Transverse colon (tissue), 4 donors: ENCODE measurements around the gene OCA2. TPM values are rescaled to one million over a fixed set of nuclear protein-coding genes. Genes with fewer than 3 reads are reported as not detected.
"Not testable (repeated sequence)": the region's sequence is repeated elsewhere in the genome, so short reads cannot be mapped to it uniquely, and the experiment has no call there.

ENCODE experiments used
- DNase-seq: peaks from one replicate; pipeline ENCODE4 v3.0.0-alpha.2; 2019
- H3K27ac ChIP-seq, 4 donors: fragments of 200-600 bp; sonication (generic); 2 replicates each; pipeline ENCODE4 v1.5.1; 2016 to 2018; ENCODE audit warnings: inconsistent platforms in 4 of 4
- H3K27me3 ChIP-seq: fragments of 200-600 bp; sonication (generic); 2 replicates; pipeline ENCODE4 v1.5.1; 2017; ENCODE audit warnings: inconsistent platforms
- H3K36me3 ChIP-seq, 4 donors: fragments of 200-600 bp; sonication (generic); 2 replicates each; pipeline ENCODE4 v1.5.1; 2017 to 2019; ENCODE audit warnings: inconsistent platforms in 4 of 4
- H3K4me1 ChIP-seq, 4 donors: fragments of 200-600 bp; sonication (generic); 2 replicates each; pipeline ENCODE4 v1.5.1; 2017 to 2020; ENCODE audit warnings: inconsistent platforms in 4 of 4
- H3K4me3 ChIP-seq, 4 donors: fragments of 200-600 bp; sonication (generic); 1 replicate in 1 of 4; 2 replicates in 3 of 4; pipeline versions ENCODE4 v1.5.1 to v1.6.1; 2017 to 2019; ENCODE audit warnings: inconsistent platforms in 4 of 4
- H3K9me3 ChIP-seq, 2 donors: fragments of 200-600 bp; sonication (generic); 2 replicates each; pipeline ENCODE4 v1.5.1; 2017 to 2019; ENCODE audit warnings: inconsistent platforms in 2 of 2
- CTCF ChIP-seq, 5 experiments: fragments of 200-600 bp in 3 of 5; fragments of 450-650 bp in 2 of 5; sonication (generic) in 3 of 5; IDR thresholded peaks; 1 replicate in 2 of 5; 2 replicates in 3 of 5; pipeline ENCODE4 v1.5.1; 2016 to 2017; ENCODE audit warnings: antibody characterized with exemption in 5 of 5, inconsistent platforms in 3 of 5, mild to moderate bottlenecking in 2 of 5, moderate library complexity in 1 of 5
- EP300 ChIP-seq: sonication (generic); formaldehyde crosslinking; IDR thresholded peaks from one replicate; pipeline ENCODE4 v1.6.1; 2017; ENCODE audit warnings: antibody characterized with exemption, low read depth
- POLR2A ChIP-seq: fragments of 450-650 bp; IDR thresholded peaks from one replicate; pipeline ENCODE4 v1.6.1; 2016; ENCODE audit warnings: antibody characterized with exemption, mild to moderate bottlenecking, moderate library complexity
- POLR2AphosphoS5 ChIP-seq, 3 donors: sonication (generic); formaldehyde crosslinking; IDR thresholded peaks; one replicate each; pipeline ENCODE4 v1.6.1; 2016; ENCODE audit warnings: antibody characterized with exemption in 3 of 3
- WGBS, 2 donors: methylation state at CpG; one replicate each; pipeline ENCODE4 v1.1.5; 2018; ENCODE audit warnings: low coverage in 1 of 2; 5-methylcytosine and 5-hydroxymethylcytosine counted together
- in situ Hi-C, 4 donors: fragments of 200-750 bp; cut with MboI; loops; one replicate each; pipeline versions ENCODE4 v1.15.0 to v1.15.1; 2017; ENCODE audit warnings: low sequenced_read_pairs in 3 of 4, low pct_ligation_motif_present in 1 of 4, low pct_unique_long_range_greater_than_20kb in 1 of 4
- intact Hi-C: fragments of 100-400 bp; cut with DNase I; formaldehyde crosslinking; loops from one replicate; pipeline ENCODE4 v1.15.1; 2023; ENCODE audit warnings: low total_unique reads
- total RNA-seq, 4 donors: library from RNA; depleted of rRNA; stranded (reverse); fragments of >200 nt; gene quantifications; one replicate each; pipeline ENCODE4 v1.1.0, GENCODE V29; 2016

The OCA2 gene
- total RNA-seq, 4 donors from 2014 or later, result 1.4 to 1.9 TPM; not detected in 2

- TF ChIP-seq CTCF (IDR thresholded peaks at IDR 0.05), result no peak
- no peak for TF ChIP-seq EP300
- TF ChIP-seq POLR2AphosphoS5 (IDR thresholded peaks at IDR 0.05), result no peak
- TF ChIP-seq POLR2A, result no peak
- 89 to 100% methylated on average over 1 to 28 of the region's 28 CpGs for WGBS, 2 donors
- Histone ChIP-seq H3K27ac (no peak overlapping the region), H3K4me1 (no peaks in the 10 kb centered on the region), H3K4me3 (no peak overlapping the region), H3K27me3 (no peaks in the 10 kb centered on the region), H3K9me3 (no peaks in the 10 kb centered on the region), H3K36me3 (peaks cover 0 to 30% (median 0%) of the 10 kb centered on the region in 4 donors)
- intact Hi-C loops (no loop called here), in situ Hi-C loops (loop anchor here in 1 of 4 donors (10.0 kb wide), 1 partner anchor 97 kb away; no protein-coding TSS in a partner anchor)
- DNase-seq, result no peak
These were observed 23.2 kb upstream of the OCA2 start for GRCh38 chr15:28122038-28122949.

GRCh38 chr15:28121577-28121976 lies 22.5 kb upstream of the OCA2 start:
- H3K36me3 ChIP-seq, result peaks cover 0 to 33% (median 0%) of the 10 kb centered on the region in 4 donors
- 97 to 100% methylated on average over 1 to 13 of the region's 16 CpGs for WGBS, 2 donors
- H3K27me3 ChIP-seq, H3K4me1 ChIP-seq, DNase-seq, H3K9me3 ChIP-seq, intact Hi-C loops, H3K27ac ChIP-seq, H3K4me3 ChIP-seq: not testable (repeated sequence)
- in situ Hi-C loops, result loop anchor here in 1 of 4 donors (10.0 kb wide), 1 partner anchor 97 kb away; no protein-coding TSS in a partner anchor

- Histone ChIP-seq H3K27ac (no peak overlapping the region), H3K9me3 (no peaks in the 10 kb centered on the region), H3K4me1 (no peaks in the 10 kb centered on the region), H3K36me3 (peaks cover 0 to 46% (median 0%) of the 10 kb centered on the region in 4 donors), H3K4me3 (no peak overlapping the region), H3K27me3 (no peaks in the 10 kb centered on the region)
- in situ Hi-C loops, result loop anchor here in 1 of 4 donors (10.0 kb wide), 1 partner anchor 95 kb away; no protein-coding TSS in a partner anchor
- WGBS, 2 donors, result 48 to 67% methylated on average over 4 of the region's 4 CpGs
- no peak for DNase-seq
- intact Hi-C loops, result no loop called here
- no peak for TF ChIP-seq POLR2A
- no peak for TF ChIP-seq CTCF (IDR thresholded peaks at IDR 0.05)
- no peak for TF ChIP-seq POLR2AphosphoS5 (IDR thresholded peaks at IDR 0.05)
- TF ChIP-seq EP300, result no peak
These were observed 21.2 kb upstream of the OCA2 start for GRCh38 chr15:28120359-28120640.

- WGBS, 2 donors, result 93% methylated on average over 10 of the region's 10 CpGs; no CpG with 5 or more reads in 1 of the 2 donors
- peaks cover 0 to 59% (median under 1%) of the 10 kb centered on the region in 4 donors for H3K36me3 ChIP-seq
- no peaks in the 10 kb centered on the region for H3K4me1 ChIP-seq
- no peak overlapping the region for H3K27ac ChIP-seq
- in situ Hi-C loops (no loop called here), intact Hi-C loops (no loop called here)
- DNase-seq, result no peak
- no peaks in the 10 kb centered on the region for H3K27me3 ChIP-seq
- no peaks in the 10 kb centered on the region for H3K9me3 ChIP-seq
- TF ChIP-seq POLR2AphosphoS5 (IDR thresholded peaks at IDR 0.05) (no peak), POLR2A (no peak), CTCF (IDR thresholded peaks at IDR 0.05) (no peak), EP300 (no peak)
- no peak overlapping the region for H3K4me3 ChIP-seq
These were observed 19.4 kb upstream of the OCA2 start for GRCh38 chr15:28118531-28118930.
